ENCODE results near the gene LDB2.

- TF ChIP-seq CTCF (conservative IDR thresholded peaks at IDR 0.05) (no peak), EZH2 (IDR thresholded peaks at IDR 0.05; ENCODE audit: low read depth) (no peak)
Measured at GRCh38 chr4:16480011-16480410, 418.4 kb downstream of the LDB2 start.
